GM12878 (cell line): ENCODE data around the gene OGFOD3.

Source experiments
- BRCA1 ChIP-seq: IDR thresholded peaks from 2 replicates; pipeline ENCODE4 v1.6.1; 2011; ENCODE audit warnings: low read depth, low read length, improper control_type of control experiment
- CHD2 ChIP-seq: IDR thresholded peaks from 2 replicates; pipeline ENCODE4 v1.6.1; 2011; ENCODE audit warnings: low read depth, low read length, improper control_type of control experiment, borderline replicate concordance
- HCFC1 ChIP-seq: fragments of 150-350 bp; IDR thresholded peaks from 2 replicates; pipeline ENCODE4 v1.6.1; 2014; ENCODE audit warnings: low read length
- NR2C2 ChIP-seq: IDR thresholded peaks from 2 replicates; pipeline ENCODE4 v1.6.1; 2011; ENCODE audit warnings: borderline replicate concordance, low read depth; ENCODE audit not compliant: control insufficient read depth, insufficient read length
- NRF1 ChIP-seq: conservative IDR thresholded peaks from 2 replicates; pipeline ENCODE4 v1.6.1; 2011; ENCODE audit warnings: mild to moderate bottlenecking, low read depth, low read length, improper control_type of control experiment
- POLR2A ChIP-seq: IDR thresholded peaks from 2 replicates; pipeline ENCODE4 v1.6.1; 2011; ENCODE audit warnings: low read depth, mild to moderate bottlenecking, low read length
- POLR2AphosphoS5 ChIP-seq: IDR thresholded peaks from 2 replicates; pipeline ENCODE4 v1.6.1; 2011; ENCODE audit warnings: mild to moderate bottlenecking, low read length, inconsistent platforms
- POU2F2 ChIP-seq: IDR thresholded peaks from 3 replicates; pipeline ENCODE4 v1.6.1; 2011; ENCODE audit warnings: low read depth, mild to moderate bottlenecking, low read length, borderline replicate concordance
- REST ChIP-seq: IDR thresholded peaks from 2 replicates; pipeline ENCODE4 v1.6.1; 2012; ENCODE audit warnings: mild to moderate bottlenecking, low read depth, low read length
- SMC3 ChIP-seq: IDR thresholded peaks from 2 replicates; pipeline ENCODE4 v1.6.1; 2011; ENCODE audit warnings: low read length, improper control_type of control experiment, borderline replicate concordance
- TCF12 ChIP-seq: IDR thresholded peaks from 2 replicates; pipeline ENCODE4 v1.6.1; 2011; ENCODE audit warnings: low read depth, mild to moderate bottlenecking, low read length
- TF ChIP-seq, protein P1 (sequence below), 3 experiments: IDR thresholded peaks in 2 of 3; conservative IDR thresholded peaks in 1 of 3; 2 replicates each; pipeline ENCODE4 v1.5.1; 2011; ENCODE audit warnings: low read depth in 3 of 3, low read length in 3 of 3, mild to moderate bottlenecking in 3 of 3, control low read depth in 2 of 3, moderate library complexity in 2 of 3, inconsistent platforms in 1 of 3, mixed read lengths in 1 of 3; ENCODE audit not compliant: control insufficient read depth in 2 of 3, insufficient read depth in 1 of 3; ENCODE audit errors: extremely low read depth in 1 of 3

GRCh38 chr17:82361885-82362633 is 56.3 kb downstream of the OGFOD3 start:
- TF ChIP-seq CHD2: no peak
- TF ChIP-seq, protein P1, sequence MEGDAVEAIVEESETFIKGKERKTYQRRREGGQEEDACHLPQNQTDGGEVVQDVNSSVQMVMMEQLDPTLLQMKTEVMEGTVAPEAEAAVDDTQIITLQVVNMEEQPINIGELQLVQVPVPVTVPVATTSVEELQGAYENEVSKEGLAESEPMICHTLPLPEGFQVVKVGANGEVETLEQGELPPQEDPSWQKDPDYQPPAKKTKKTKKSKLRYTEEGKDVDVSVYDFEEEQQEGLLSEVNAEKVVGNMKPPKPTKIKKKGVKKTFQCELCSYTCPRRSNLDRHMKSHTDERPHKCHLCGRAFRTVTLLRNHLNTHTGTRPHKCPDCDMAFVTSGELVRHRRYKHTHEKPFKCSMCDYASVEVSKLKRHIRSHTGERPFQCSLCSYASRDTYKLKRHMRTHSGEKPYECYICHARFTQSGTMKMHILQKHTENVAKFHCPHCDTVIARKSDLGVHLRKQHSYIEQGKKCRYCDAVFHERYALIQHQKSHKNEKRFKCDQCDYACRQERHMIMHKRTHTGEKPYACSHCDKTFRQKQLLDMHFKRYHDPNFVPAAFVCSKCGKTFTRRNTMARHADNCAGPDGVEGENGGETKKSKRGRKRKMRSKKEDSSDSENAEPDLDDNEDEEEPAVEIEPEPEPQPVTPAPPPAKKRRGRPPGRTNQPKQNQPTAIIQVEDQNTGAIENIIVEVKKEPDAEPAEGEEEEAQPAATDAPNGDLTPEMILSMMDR (IDR thresholded peaks at IDR 0.05 in 2 of 3, conservative IDR thresholded peaks at IDR 0.05 in 1 of 3; ENCODE audit: control insufficient read depth in 2 of 3, extremely low read depth in 1 of 3, insufficient read depth in 1 of 3, low read depth in 3 of 3, low read length in 3 of 3): no peak
- no peak for TF ChIP-seq BRCA1
- no peak for TF ChIP-seq POLR2A
- no peak for TF ChIP-seq NRF1
- no peak for TF ChIP-seq POLR2AphosphoS5
- TF ChIP-seq HCFC1: no peak
- TF ChIP-seq POU2F2: no peak
- TF ChIP-seq NR2C2: no peak
- no peak for TF ChIP-seq SMC3
- no peak for TF ChIP-seq TCF12
- TF ChIP-seq REST: no peak
